Right kidney (tissue), 1 donor: ENCODE measurements around the gene FRMD3.
"Not testable (repeated sequence)": the region's sequence is repeated elsewhere in the genome, so short reads cannot be mapped to it uniquely, and the experiment has no call there.

Experiments
- DNase-seq: peaks from one replicate; pipeline ENCODE4 v3.0.0-alpha.2; 2016

FRMD3 gene

GRCh38 chr9:83388346-83388745, 149.9 kb downstream of the FRMD3 start:
- no peak for DNase-seq

- no peak for DNase-seq
These were observed 150.6 kb downstream of the FRMD3 start for GRCh38 chr9:83387401-83388185.

- no peak for DNase-seq
These were observed 152.9 kb downstream of the FRMD3 start for GRCh38 chr9:83385317-83385716.

GRCh38 chr9:83384214-83384613, 154.0 kb downstream of the FRMD3 start:
- no peak for DNase-seq

- DNase-seq, result no peak
These were observed 155.2 kb downstream of the FRMD3 start for GRCh38 chr9:83383034-83383433.

- DNase-seq, result no peak
These were observed 155.8 kb downstream of the FRMD3 start for GRCh38 chr9:83382421-83382820.

GRCh38 chr9:83379045-83379444, 159.2 kb downstream of the FRMD3 start:
- DNase-seq, result no peak

- DNase-seq, result no peak
These were observed 165.2 kb downstream of the FRMD3 start for GRCh38 chr9:83372957-83373356.

- DNase-seq, result no peak
These were observed 170.9 kb downstream of the FRMD3 start for GRCh38 chr9:83367326-83367725.

- DNase-seq, result no peak
These were observed 175.7 kb downstream of the FRMD3 start for GRCh38 chr9:83362341-83362995.

GRCh38 chr9:83359039-83359438, 179.2 kb downstream of the FRMD3 start:
- no peak for DNase-seq

- DNase-seq, result not testable (repeated sequence)
These were observed 179.7 kb downstream of the FRMD3 start for GRCh38 chr9:83358493-83358892.

GRCh38 chr9:83355729-83356151, 182.5 kb downstream of the FRMD3 start:
- no peak for DNase-seq

- no peak for DNase-seq
These were observed 183.2 kb downstream of the FRMD3 start for GRCh38 chr9:83355024-83355444.

- no peak for DNase-seq
These were observed 189.2 kb downstream of the FRMD3 start for GRCh38 chr9:83349031-83349430.

- no peak for DNase-seq
These were observed 191.4 kb downstream of the FRMD3 start for GRCh38 chr9:83346655-83347420.

GRCh38 chr9:83343366-83343999, 194.7 kb downstream of the FRMD3 start:
- DNase-seq, result no peak

- DNase-seq, result no peak
These were observed 195.5 kb downstream of the FRMD3 start for GRCh38 chr9:83342731-83343130.

GRCh38 chr9:83342006-83342405, 196.2 kb downstream of the FRMD3 start:
- DNase-seq, result no peak

GRCh38 chr9:83340451-83340850, 197.8 kb downstream of the FRMD3 start:
- no peak for DNase-seq

GRCh38 chr9:83339435-83339834, 198.8 kb downstream of the FRMD3 start:
- DNase-seq, result no peak

GRCh38 chr9:83336706-83337105, 201.5 kb downstream of the FRMD3 start:
- DNase-seq, result no peak

- peak; percentile 38 for DNase-seq
These were observed 203.9 kb downstream of the FRMD3 start for GRCh38 chr9:83334320-83334719.
